ENCODE results near the gene PEPD.
"Not testable (repeated sequence)": the region's sequence is repeated elsewhere in the genome, so short reads cannot be mapped to it uniquely, and the experiment has no call there.

DNA sequence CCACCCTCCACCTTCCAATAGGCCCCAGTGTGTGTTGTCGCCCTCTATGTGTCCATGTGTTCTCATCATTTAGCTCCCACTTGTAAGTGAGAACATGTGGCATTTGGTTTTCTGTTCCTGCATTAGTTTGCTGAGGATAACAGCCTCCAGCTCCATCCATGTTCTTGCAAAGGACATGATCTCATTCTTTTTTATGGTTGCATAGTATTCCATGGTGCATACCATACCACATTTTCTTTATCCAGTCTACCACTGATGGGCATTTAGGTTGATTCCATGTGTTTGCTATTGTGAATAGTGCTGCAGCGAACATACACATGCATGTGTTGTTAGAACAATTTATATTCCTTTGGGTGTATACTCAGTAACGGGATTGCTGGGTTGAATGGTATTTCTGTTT is 42.0 kb downstream of the PEPD start:
- TF ChIP-seq CTCF, POLR2A (IDR thresholded peaks at IDR 0.05): not testable (repeated sequence)

All from Peyer's patch (tissue), 4 donors.